ENCODE data around the gene BEX3.

The BEX3 gene

DNA sequence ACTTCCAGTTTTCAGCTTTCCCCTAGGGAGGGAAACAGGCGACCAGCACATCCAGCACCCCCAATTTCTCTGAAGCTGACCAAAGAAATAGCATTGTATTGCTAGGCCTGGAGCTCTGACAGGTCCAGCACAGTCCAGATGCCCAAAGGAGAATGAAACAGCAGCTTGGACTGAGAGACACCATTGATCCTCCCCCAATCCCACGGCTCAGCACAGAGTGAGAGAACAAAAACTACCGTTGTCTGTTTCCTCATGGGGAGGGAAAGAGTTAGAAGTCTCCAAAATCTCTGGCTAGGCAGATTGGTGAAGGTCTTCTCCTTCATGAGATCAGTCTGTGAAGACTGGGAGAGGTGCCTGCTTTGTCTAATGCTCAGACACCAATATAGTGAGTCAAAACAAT, 37.7 kb upstream of the BEX3 start:
- H3K9me2 ChIP-seq (ENCODE audit: low read depth, low read length): no peaks in the 10 kb centered on the region

DNA sequence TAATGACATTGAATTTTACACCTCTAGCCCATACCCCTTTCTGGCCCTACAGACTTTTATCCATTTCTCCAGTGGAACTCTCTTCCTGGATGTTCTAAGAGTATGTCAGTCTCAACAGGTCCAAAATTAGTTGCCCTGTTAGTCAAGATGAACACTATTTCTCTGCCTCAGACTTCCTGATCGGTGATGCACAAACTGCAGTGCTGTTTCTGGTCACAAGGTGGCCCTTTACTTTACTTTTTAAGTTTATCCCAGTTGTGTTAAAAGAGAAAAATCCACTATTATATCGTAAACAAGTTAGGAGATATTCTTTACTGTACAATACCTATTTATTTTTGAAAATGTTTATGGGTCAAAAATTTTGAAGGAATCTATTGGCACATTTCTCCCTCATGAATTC, 33.2 kb upstream of the BEX3 start:
- no peaks in the 10 kb centered on the region for H3K9me3 ChIP-seq (ENCODE audit: low read length)
- H3K9ac ChIP-seq (ENCODE audit: low read length): no peak overlapping the region
- no peak for TF ChIP-seq EZH2 (IDR thresholded peaks at IDR 0.05; ENCODE audit: borderline replicate concordance, low read length)
- TF ChIP-seq, protein P1, sequence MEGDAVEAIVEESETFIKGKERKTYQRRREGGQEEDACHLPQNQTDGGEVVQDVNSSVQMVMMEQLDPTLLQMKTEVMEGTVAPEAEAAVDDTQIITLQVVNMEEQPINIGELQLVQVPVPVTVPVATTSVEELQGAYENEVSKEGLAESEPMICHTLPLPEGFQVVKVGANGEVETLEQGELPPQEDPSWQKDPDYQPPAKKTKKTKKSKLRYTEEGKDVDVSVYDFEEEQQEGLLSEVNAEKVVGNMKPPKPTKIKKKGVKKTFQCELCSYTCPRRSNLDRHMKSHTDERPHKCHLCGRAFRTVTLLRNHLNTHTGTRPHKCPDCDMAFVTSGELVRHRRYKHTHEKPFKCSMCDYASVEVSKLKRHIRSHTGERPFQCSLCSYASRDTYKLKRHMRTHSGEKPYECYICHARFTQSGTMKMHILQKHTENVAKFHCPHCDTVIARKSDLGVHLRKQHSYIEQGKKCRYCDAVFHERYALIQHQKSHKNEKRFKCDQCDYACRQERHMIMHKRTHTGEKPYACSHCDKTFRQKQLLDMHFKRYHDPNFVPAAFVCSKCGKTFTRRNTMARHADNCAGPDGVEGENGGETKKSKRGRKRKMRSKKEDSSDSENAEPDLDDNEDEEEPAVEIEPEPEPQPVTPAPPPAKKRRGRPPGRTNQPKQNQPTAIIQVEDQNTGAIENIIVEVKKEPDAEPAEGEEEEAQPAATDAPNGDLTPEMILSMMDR (IDR thresholded peaks at IDR 0.05; ENCODE audit: low read length): peak; percentile 64
- no peaks in the 10 kb centered on the region for H3F3A ChIP-seq (ENCODE audit: insufficient read depth, low read length)
- H3K27me3 ChIP-seq (ENCODE audit: insufficient read depth, low read length): no peaks in the 10 kb centered on the region
- H3K9me2 ChIP-seq (ENCODE audit: low read depth, low read length): no peaks in the 10 kb centered on the region
- H3K4me3 ChIP-seq (ENCODE audit: low read depth, low read length, poor library complexity, severe bottlenecking): no peak overlapping the region
- no peak overlapping the region for H2AFZ ChIP-seq (ENCODE audit: low read length)
- H3K4me1 ChIP-seq (ENCODE audit: insufficient read depth, low read length, severe bottlenecking): no peaks in the 10 kb centered on the region
- H3K79me2 ChIP-seq (ENCODE audit: insufficient read depth, low read length): no peaks in the 10 kb centered on the region
- H4K20me1 ChIP-seq (ENCODE audit: insufficient read depth, low read length): no peaks in the 10 kb centered on the region
- no peak overlapping the region for H3K27ac ChIP-seq (ENCODE audit: low read depth, low read length, poor library complexity, severe bottlenecking)
- no peaks in the 10 kb centered on the region for H3K36me3 ChIP-seq (ENCODE audit: insufficient read depth, low read length)
- no peak overlapping the region for H3K4me2 ChIP-seq (ENCODE audit: low read length)

More for the DNA sequence above, 37.7 kb upstream of the BEX3 start:
- no peaks in the 10 kb centered on the region for H3K79me2 ChIP-seq (ENCODE audit: insufficient read depth, low read length)
- H3K27ac ChIP-seq (ENCODE audit: low read depth, low read length, poor library complexity, severe bottlenecking): no peak overlapping the region
- H4K20me1 ChIP-seq (ENCODE audit: insufficient read depth, low read length): no peaks in the 10 kb centered on the region
- no peak overlapping the region for H3K4me3 ChIP-seq (ENCODE audit: low read depth, low read length, poor library complexity, severe bottlenecking)
- no peak overlapping the region for H3K9ac ChIP-seq (ENCODE audit: low read length)
- H3K4me2 ChIP-seq (ENCODE audit: low read length): no peak overlapping the region
- H3F3A ChIP-seq (ENCODE audit: insufficient read depth, low read length): no peaks in the 10 kb centered on the region
- no peaks in the 10 kb centered on the region for H3K36me3 ChIP-seq (ENCODE audit: insufficient read depth, low read length)
- no peak overlapping the region for H2AFZ ChIP-seq (ENCODE audit: low read length)
- H3K9me3 ChIP-seq (ENCODE audit: low read length): no peaks in the 10 kb centered on the region
- H3K4me1 ChIP-seq (ENCODE audit: insufficient read depth, low read length, severe bottlenecking): no peaks in the 10 kb centered on the region
- no peak for TF ChIP-seq EZH2 (IDR thresholded peaks at IDR 0.05; ENCODE audit: borderline replicate concordance, low read length)
- TF ChIP-seq, protein P1 (IDR thresholded peaks at IDR 0.05; ENCODE audit: low read length): no peak
- H3K27me3 ChIP-seq (ENCODE audit: insufficient read depth, low read length): no peaks in the 10 kb centered on the region

DNA sequence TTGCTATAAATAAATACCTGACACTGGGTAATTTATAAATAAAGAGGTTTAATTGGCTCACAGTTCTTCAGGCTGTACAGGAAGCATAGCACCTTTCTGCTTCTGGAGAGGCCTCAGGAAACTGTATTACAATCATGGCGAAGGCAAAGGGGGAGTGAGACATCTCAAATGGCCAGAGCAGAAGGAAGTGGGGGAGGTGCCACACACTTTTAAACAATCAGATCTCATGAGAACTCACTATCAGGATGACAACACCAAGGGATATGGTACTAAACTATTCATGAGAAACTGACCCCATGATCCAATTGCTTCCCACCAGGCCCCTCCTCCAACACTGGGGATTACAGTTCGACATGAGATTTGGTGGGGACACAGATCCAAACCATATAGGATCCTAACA, 31.7 kb upstream of the BEX3 start:
- Histone ChIP-seq H3K4me2 (ENCODE audit: low read length) (no peak overlapping the region), H3K27ac (ENCODE audit: low read depth, low read length, poor library complexity, severe bottlenecking) (no peak overlapping the region), H3K4me3 (ENCODE audit: low read depth, low read length, poor library complexity, severe bottlenecking) (no peak overlapping the region), H3F3A (ENCODE audit: insufficient read depth, low read length) (no peaks in the 10 kb centered on the region), H3K79me2 (ENCODE audit: insufficient read depth, low read length) (no peaks in the 10 kb centered on the region), H3K9me2 (ENCODE audit: low read depth, low read length) (no peaks in the 10 kb centered on the region), H2AFZ (ENCODE audit: low read length) (no peak overlapping the region), H3K36me3 (ENCODE audit: insufficient read depth, low read length) (no peaks in the 10 kb centered on the region), H4K20me1 (ENCODE audit: insufficient read depth, low read length) (no peaks in the 10 kb centered on the region), H3K9ac (ENCODE audit: low read length) (no peak overlapping the region), H3K27me3 (ENCODE audit: insufficient read depth, low read length) (no peaks in the 10 kb centered on the region), H3K9me3 (ENCODE audit: low read length) (no peaks in the 10 kb centered on the region), H3K4me1 (ENCODE audit: insufficient read depth, low read length, severe bottlenecking) (no peaks in the 10 kb centered on the region)
- TF ChIP-seq EZH2 (IDR thresholded peaks at IDR 0.05; ENCODE audit: borderline replicate concordance, low read length): no peak
- TF ChIP-seq, protein P1 (IDR thresholded peaks at IDR 0.05; ENCODE audit: low read length): no peak
